NCI-H2081 treated with DMSO at 0.1 percent for 48 hours (cell line): Measurements from ENCODE around the gene TIMM23.
"Not testable (repeated sequence)": the region's sequence is repeated elsewhere in the genome, so short reads cannot be mapped to it uniquely, and the experiment has no call there.

Experiments
- DNase-seq: peaks from one replicate; lab custom pipeline; 2025; lab: John Stamatoyannopoulos, UW

TIMM23 gene

GRCh38 chr10:45972106-45972812, at the start of gene TIMM23:
Gene TIMM23 (plus strand): TSS chr10:45972489. CDS start chr10:45972625, 136 bp downstream.
- not testable (repeated sequence) for DNase-seq

GRCh38 chr10:45926790-45927189, 45.5 kb upstream of the TIMM23 start:
- not testable (repeated sequence) for DNase-seq

GRCh38 chr10:45931305-45931704, 41.0 kb upstream of the TIMM23 start:
- DNase-seq, result not testable (repeated sequence)

GRCh38 chr10:45934788-45935187, 37.5 kb upstream of the TIMM23 start:
- not testable (repeated sequence) for DNase-seq

- not testable (repeated sequence) for DNase-seq
Observed at GRCh38 chr10:45939176-45939697, 33.1 kb upstream of the TIMM23 start.

GRCh38 chr10:45941196-45941595, 31.1 kb upstream of the TIMM23 start:
- DNase-seq, result not testable (repeated sequence)

- DNase-seq, result not testable (repeated sequence)
Observed at GRCh38 chr10:45945476-45945875, 26.8 kb upstream of the TIMM23 start.

GRCh38 chr10:45947363-45947762, 24.9 kb upstream of the TIMM23 start:
- not testable (repeated sequence) for DNase-seq

GRCh38 chr10:45948801-45949200, 23.5 kb upstream of the TIMM23 start:
- DNase-seq, result not testable (repeated sequence)

- DNase-seq, result not testable (repeated sequence)
Observed at GRCh38 chr10:45954367-45954766, 17.9 kb upstream of the TIMM23 start.

GRCh38 chr10:45956634-45957033, 15.7 kb upstream of the TIMM23 start:
- DNase-seq, result not testable (repeated sequence)

- DNase-seq, result not testable (repeated sequence)
Observed at GRCh38 chr10:45957928-45958327, 14.4 kb upstream of the TIMM23 start.

GRCh38 chr10:45962686-45963452, 9.4 kb upstream of the TIMM23 start:
- not testable (repeated sequence) for DNase-seq

- DNase-seq, result not testable (repeated sequence)
Observed at GRCh38 chr10:45971019-45971418, 1.3 kb upstream of the TIMM23 start.

GRCh38 chr10:45971742-45972105, 565 bp upstream of the TIMM23 start:
- not testable (repeated sequence) for DNase-seq

- not testable (repeated sequence) for DNase-seq
Observed at GRCh38 chr10:45972813-45973169, 502 bp downstream of the TIMM23 start.

- DNase-seq, result not testable (repeated sequence)
Observed at GRCh38 chr10:45974041-45974440, 1.8 kb downstream of the TIMM23 start.

- DNase-seq, result not testable (repeated sequence)
Observed at GRCh38 chr10:45978554-45978953, 6.3 kb downstream of the TIMM23 start.

GRCh38 chr10:45981367-45981766, 9.1 kb downstream of the TIMM23 start:
- DNase-seq, result not testable (repeated sequence)

- DNase-seq, result not testable (repeated sequence)
Observed at GRCh38 chr10:45983538-45984186, 11.4 kb downstream of the TIMM23 start.

GRCh38 chr10:45984473-45984872, 12.2 kb downstream of the TIMM23 start:
- not testable (repeated sequence) for DNase-seq

- DNase-seq, result not testable (repeated sequence)
Observed at GRCh38 chr10:45985590-45985989, 13.3 kb downstream of the TIMM23 start.
